ENCODE results near the gene POU6F1. TPM values are rescaled to one million over a fixed set of nuclear protein-coding genes. Genes with fewer than 3 reads are reported as not detected.

Gene POU6F1
- total and polyA plus RNA-seq, 2 of the 8 experiments (the other 6 are each of a cell fraction or from before 2014, with no cell fraction given) = 5.6 to 8.7 TPM

DNA sequence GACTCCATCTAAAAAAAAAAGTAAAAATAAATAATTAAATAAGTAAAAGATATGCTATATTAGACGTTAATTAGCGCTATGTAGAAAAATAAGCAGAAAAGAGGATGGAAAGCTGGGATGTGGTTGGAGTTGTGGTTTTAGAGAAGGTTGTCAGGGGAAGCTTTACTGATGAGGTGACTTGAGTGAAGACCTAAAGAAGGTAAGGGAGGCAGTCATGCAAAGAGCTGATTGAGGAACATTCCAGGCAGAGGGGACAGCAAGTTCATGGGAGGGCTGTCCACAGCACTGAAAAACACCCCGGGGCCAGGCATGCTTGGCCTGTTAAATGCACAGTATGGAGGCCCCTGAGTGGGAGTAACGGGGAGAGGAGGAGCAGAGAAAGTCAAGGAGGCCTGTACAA is 36.7 kb upstream of the POU6F1 start:
- no peak overlapping the region for H3K4me3 ChIP-seq (ENCODE audit: extremely low read depth in 1 of 4, insufficient read depth in 2 of 4, low read depth in 3 of 4, low read length in 4 of 4)
- no peak overlapping the region for H2AFZ ChIP-seq (ENCODE audit: low read length)
- H3K27me3 ChIP-seq (replicated peaks in 1 of 4; ENCODE audit: control insufficient read depth in 3 of 4, extremely low read depth in 1 of 4, insufficient read depth in 3 of 4, low read length in 3 of 4) = no peaks in the 10 kb centered on the region
- H3K9ac ChIP-seq (replicated peaks in 1 of 4; ENCODE audit: extremely low read depth in 1 of 4, low read depth in 3 of 4, low read length in 3 of 4) = no peak overlapping the region
- H3K4me1 ChIP-seq (replicated peaks in 1 of 4; ENCODE audit: control insufficient read depth in 3 of 4, insufficient read depth in 4 of 4, low read length in 3 of 4) = peaks cover 0 to 5% (median 0%) of the 10 kb centered on the region in 4 experiments; a peak in 1 of 7 replicates
- no peak overlapping the region for H3K4me2 ChIP-seq (ENCODE audit: insufficient read depth in 1 of 2, low read depth in 2 of 2, low read length in 2 of 2)
- H2BK12ac ChIP-seq (ENCODE audit: low read depth, low read length) = no peak overlapping the region
- DNase-seq (ENCODE audit: low read depth in 1 of 2, low spot score in 2 of 2) = no peak
- no peak overlapping the region for H3K18ac ChIP-seq (ENCODE audit: extremely low read depth, low read length)
- H3K79me1 ChIP-seq (ENCODE audit: low read depth, low read length) = no peaks in the 10 kb centered on the region
- no peak overlapping the region for H2BK5ac ChIP-seq (ENCODE audit: low read depth, low read length)
- no peak for TF ChIP-seq SUZ12 (IDR thresholded peaks at IDR 0.05; ENCODE audit: low read length)
- TF ChIP-seq, protein P1, sequence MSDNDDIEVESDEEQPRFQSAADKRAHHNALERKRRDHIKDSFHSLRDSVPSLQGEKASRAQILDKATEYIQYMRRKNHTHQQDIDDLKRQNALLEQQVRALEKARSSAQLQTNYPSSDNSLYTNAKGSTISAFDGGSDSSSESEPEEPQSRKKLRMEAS (IDR thresholded peaks at IDR 0.05) = no peak
- H3K4ac ChIP-seq (replicated peaks; ENCODE audit: insufficient read length, low read depth, low read length) = no peak overlapping the region
- no peaks in the 10 kb centered on the region for H3K9me3 ChIP-seq (ENCODE audit: insufficient read depth in 2 of 2, low read depth in 1 of 2, low read length in 1 of 2)
- no peak overlapping the region for H3K27ac ChIP-seq (ENCODE audit: low read depth, low read length)
- no peaks in the 10 kb centered on the region for H4K20me1 ChIP-seq (replicated peaks in 1 of 2; ENCODE audit: control insufficient read depth in 1 of 2, insufficient read depth in 2 of 2, low read length in 2 of 2)
- H3K36me3 ChIP-seq (ENCODE audit: control insufficient read depth in 2 of 4, insufficient read depth in 4 of 4, low read length in 3 of 4) = no peaks in the 10 kb centered on the region; a peak in 2 of 8 replicates
- H3K14ac ChIP-seq (ENCODE audit: insufficient read length) = no peak overlapping the region
- no peak overlapping the region for H3K56ac ChIP-seq (replicated peaks; ENCODE audit: insufficient read length, low read depth, low read length)
- 93% methylated on average over 4 of the region's 4 CpGs; no CpG with 5 or more reads in 1 of the 2 experiments for WGBS, 2 experiments (ENCODE audit: extremely low coverage in 1 of 2, insufficient coverage in 1 of 2, insufficient read length in 1 of 2, insufficient replicate concordance in 2 of 2, low coverage in 1 of 2, low lambda C conversion rate in 2 of 2, missing lambda C conversion rate in 1 of 2)
- no peak overlapping the region for H2BK20ac ChIP-seq (ENCODE audit: low read length)
- no peak overlapping the region for H4K91ac ChIP-seq (replicated peaks; ENCODE audit: insufficient read length, low read length)
- H4K8ac ChIP-seq (ENCODE audit: extremely low read depth, insufficient read depth, low read length) = no peak overlapping the region
- H3K79me2 ChIP-seq (ENCODE audit: control insufficient read depth in 1 of 2, insufficient read depth in 2 of 2, low read length in 2 of 2) = no peaks in the 10 kb centered on the region
- no peaks in the 10 kb centered on the region for H3K23me2 ChIP-seq (ENCODE audit: low read depth, low read length)
- no peak for FAIRE-seq
- H3K23ac ChIP-seq (ENCODE audit: insufficient read length) = no peak overlapping the region
- H4K5ac ChIP-seq (ENCODE audit: insufficient read length, low read depth, low read length) = no peak overlapping the region
- POLR2A ChIA-PET (ENCODE audit: partially characterized antibody) = interaction anchor here (1.2 to 2.8 kb wide), 3 partner anchors 9 to 171 kb away, joined by 3 to 9 read pairs (median 4); partner anchors contain the start of genes CSRNP2 and DAZAP2
- no peak overlapping the region for H2AK5ac ChIP-seq (ENCODE audit: low read depth, low read length)
- H2BK15ac ChIP-seq (ENCODE audit: low read length) = no peak overlapping the region
- no peak overlapping the region for H2BK120ac ChIP-seq (replicated peaks; ENCODE audit: low read depth, low read length)
- CTCF ChIA-PET (ENCODE audit: partially characterized antibody) = interaction anchor here (0.6 to 3.9 kb wide), 6 partner anchors 8 to 780 kb away, joined by 4 to 44 read pairs (median 5); partner anchors contain the start of gene POU6F1

Data from H1 (cell line).